Testis (tissue), 2 donors: ENCODE measurements around the gene SLAMF8.

Experiments used
- POLR2A ChIP-seq: fragments of 450-650 bp; IDR thresholded peaks from one replicate; pipeline ENCODE4 v1.6.1; 2017; ENCODE audit warnings: antibody characterized with exemption, mild to moderate bottlenecking, moderate library complexity
- TF ChIP-seq, protein P1 (sequence below), 3 experiments: fragments of 450-650 bp in 2 of 3; fragments of 200-600 bp in 1 of 3; sonication (generic) in 1 of 3; IDR thresholded peaks; one replicate each; pipeline ENCODE4 v1.5.1; 2016 to 2019; ENCODE audit warnings: antibody characterized with exemption in 3 of 3, mild to moderate bottlenecking in 2 of 3, moderate library complexity in 1 of 3

DNA sequence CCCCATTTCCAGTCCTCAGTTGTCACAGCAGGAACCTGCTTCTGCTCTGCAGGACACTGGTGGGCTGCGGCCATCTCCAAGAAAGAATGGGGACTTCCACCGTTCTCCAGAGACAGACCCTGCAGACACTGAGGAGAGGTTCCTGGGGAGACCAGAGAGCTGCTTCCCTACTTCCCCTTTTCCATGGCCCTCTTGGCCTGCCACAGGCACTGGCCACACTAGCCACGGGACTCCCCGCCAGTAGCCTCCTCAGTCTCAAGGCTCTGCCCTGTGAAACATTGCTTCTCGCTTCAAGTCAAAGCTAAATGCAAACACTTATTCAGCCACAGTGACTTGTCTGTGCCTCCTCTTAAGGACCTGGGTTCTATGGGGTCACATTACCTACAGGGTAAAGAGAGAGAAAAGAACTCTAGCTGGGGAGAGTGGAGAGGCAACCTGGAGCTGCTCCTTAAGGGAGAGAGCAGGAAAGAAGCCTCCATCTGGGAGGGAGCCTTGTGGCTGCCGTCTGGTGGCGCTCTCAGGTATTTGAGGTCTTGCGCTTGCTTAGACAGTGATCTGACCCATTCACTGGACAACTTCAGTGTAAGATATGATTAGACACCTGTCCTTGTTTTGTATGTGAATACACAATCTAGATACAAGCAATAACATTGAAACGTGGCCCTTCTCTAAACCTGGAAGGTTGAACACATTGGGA, 5.4 kb upstream of the SLAMF8 start:
- TF ChIP-seq, protein P1, sequence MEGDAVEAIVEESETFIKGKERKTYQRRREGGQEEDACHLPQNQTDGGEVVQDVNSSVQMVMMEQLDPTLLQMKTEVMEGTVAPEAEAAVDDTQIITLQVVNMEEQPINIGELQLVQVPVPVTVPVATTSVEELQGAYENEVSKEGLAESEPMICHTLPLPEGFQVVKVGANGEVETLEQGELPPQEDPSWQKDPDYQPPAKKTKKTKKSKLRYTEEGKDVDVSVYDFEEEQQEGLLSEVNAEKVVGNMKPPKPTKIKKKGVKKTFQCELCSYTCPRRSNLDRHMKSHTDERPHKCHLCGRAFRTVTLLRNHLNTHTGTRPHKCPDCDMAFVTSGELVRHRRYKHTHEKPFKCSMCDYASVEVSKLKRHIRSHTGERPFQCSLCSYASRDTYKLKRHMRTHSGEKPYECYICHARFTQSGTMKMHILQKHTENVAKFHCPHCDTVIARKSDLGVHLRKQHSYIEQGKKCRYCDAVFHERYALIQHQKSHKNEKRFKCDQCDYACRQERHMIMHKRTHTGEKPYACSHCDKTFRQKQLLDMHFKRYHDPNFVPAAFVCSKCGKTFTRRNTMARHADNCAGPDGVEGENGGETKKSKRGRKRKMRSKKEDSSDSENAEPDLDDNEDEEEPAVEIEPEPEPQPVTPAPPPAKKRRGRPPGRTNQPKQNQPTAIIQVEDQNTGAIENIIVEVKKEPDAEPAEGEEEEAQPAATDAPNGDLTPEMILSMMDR (IDR thresholded peaks at IDR 0.05), result no peak
- no peak for TF ChIP-seq POLR2A
